Smooth muscle cell (in vitro differentiated cells): Measurements from ENCODE around the gene KLF15. TPM values are rescaled to one million over a fixed set of nuclear protein-coding genes. Genes with fewer than 3 reads are reported as not detected.

Experiments
- DNase-seq: peaks from one replicate; lab custom pipeline; 2025; ENCODE audit not compliant: unreplicated experiment; lab: John Stamatoyannopoulos, UW
- H2AFZ ChIP-seq: fragments of 200-600 bp; sonication (generic); 2 replicates; pipeline ENCODE4 v1.6.0; 2016; ENCODE audit warnings: antibody characterized with exemption, low read depth, mild to moderate bottlenecking
- H3F3A ChIP-seq: fragments of 200-600 bp; sonication (generic); 2 replicates; pipeline ENCODE4 v1.6.0; 2017; ENCODE audit warnings: antibody characterized with exemption, low read depth
- H3K27ac ChIP-seq: fragments of 200-600 bp; sonication (generic); 2 replicates; pipeline ENCODE4 v1.5.1; 2016; ENCODE audit warnings: low read depth, mild to moderate bottlenecking
- H3K27me3 ChIP-seq: fragments of 200-600 bp; sonication (generic); 2 replicates; pipeline ENCODE4 v1.6.1; 2016; ENCODE audit warnings: low read depth, mild to moderate bottlenecking
- H3K36me3 ChIP-seq: fragments of 200-600 bp; sonication (generic); 2 replicates; pipeline ENCODE4 v1.5.1; 2016; ENCODE audit warnings: low read depth
- H3K4me1 ChIP-seq: fragments of 200-600 bp; sonication (generic); 2 replicates; pipeline ENCODE4 v1.5.1; 2016; ENCODE audit warnings: low read depth
- H3K4me2 ChIP-seq: fragments of 200-600 bp; sonication (generic); 2 replicates; pipeline ENCODE4 v1.6.0; 2016; ENCODE audit warnings: mild to moderate bottlenecking
- H3K4me3 ChIP-seq: fragments of 200-600 bp; sonication (generic); 2 replicates; pipeline ENCODE4 v1.5.1; 2016; ENCODE audit warnings: mild to moderate bottlenecking
- H3K79me2 ChIP-seq: fragments of 200-600 bp; sonication (generic); 2 replicates; pipeline ENCODE4 v1.6.0; 2016; ENCODE audit warnings: low read depth, mild to moderate bottlenecking
- H3K9ac ChIP-seq: fragments of 200-600 bp; sonication (generic); 2 replicates; pipeline ENCODE4 v1.6.0; 2016; ENCODE audit warnings: low read depth
- H3K9me3 ChIP-seq: fragments of 200-600 bp; sonication (generic); replicated peaks from 2 replicates; pipeline ENCODE4 v1.5.1; 2016; ENCODE audit warnings: low read depth
- H4K20me1 ChIP-seq: fragments of 200-600 bp; sonication (generic); 2 replicates; pipeline ENCODE4 v1.6.0; 2016; ENCODE audit warnings: low read depth
- WGBS: methylation state at CpG from one replicate; pipeline ENCODE4 v1.1.7; 2016; ENCODE audit warnings: low lambda C conversion rate; 5-methylcytosine and 5-hydroxymethylcytosine counted together
- polyA plus RNA-seq: library from polyadenylated mRNA; unstranded; fragments of >200 nt; fragmentation: Nextera tagmentation; extraction: Ambion mirVana; gene quantifications from 2 replicates; pipeline ENCODE4 v1.2.1, GENCODE V29; 2016
- total RNA-seq: library from RNA; depleted of rRNA; stranded (reverse); fragments of >200 nt; gene quantifications from 2 replicates; pipeline ENCODE4 v1.2.3, GENCODE V29; 2014
- TF ChIP-seq, protein P1 (sequence below): fragments of 200-600 bp; sonication (generic); IDR thresholded peaks from 2 replicates; pipeline ENCODE4 v1.5.1; 2017; ENCODE audit warnings: borderline replicate concordance, mild to moderate bottlenecking, antibody characterized with exemption; ENCODE audit not compliant: insufficient read depth, poor library complexity, severe bottlenecking

The KLF15 gene
- total and polyA plus RNA-seq, 2 experiments from 2014 or later = not detected

DNA sequence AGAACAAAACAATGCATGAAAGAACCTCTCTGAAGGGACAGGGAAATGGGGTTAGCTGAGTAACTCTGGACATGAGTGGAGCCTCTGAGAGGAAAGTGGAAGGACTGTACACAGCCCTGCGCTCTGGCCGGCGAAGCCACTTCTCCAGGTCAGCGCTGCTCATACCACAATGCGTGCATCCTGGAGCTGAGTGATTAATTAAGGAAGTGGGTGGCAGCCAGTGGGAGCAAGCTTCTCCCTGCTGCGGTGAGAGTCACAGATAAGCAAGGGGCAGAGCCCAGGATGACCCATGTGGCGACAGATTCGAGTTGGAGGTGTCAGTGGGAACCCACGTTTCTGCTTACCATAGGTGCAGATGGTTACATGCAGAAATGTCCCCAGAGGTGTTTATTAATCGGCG is 48.0 kb downstream of the KLF15 start:
- Histone ChIP-seq H3K27me3 (no peaks in the 10 kb centered on the region), H3K4me1 (no peaks in the 10 kb centered on the region), H3K9me3 (no peaks in the 10 kb centered on the region), H4K20me1 (no peaks in the 10 kb centered on the region), H3K4me3 (no peak overlapping the region), H3K36me3 (no peaks in the 10 kb centered on the region), H3K9ac (no peak overlapping the region), H3F3A (no peaks in the 10 kb centered on the region), H3K27ac (no peak overlapping the region), H2AFZ (no peak overlapping the region), H3K79me2 (no peaks in the 10 kb centered on the region), H3K4me2 (no peak overlapping the region)
- 93% methylated on average over 11 of the region's 11 CpGs for WGBS
- TF ChIP-seq, protein P1, sequence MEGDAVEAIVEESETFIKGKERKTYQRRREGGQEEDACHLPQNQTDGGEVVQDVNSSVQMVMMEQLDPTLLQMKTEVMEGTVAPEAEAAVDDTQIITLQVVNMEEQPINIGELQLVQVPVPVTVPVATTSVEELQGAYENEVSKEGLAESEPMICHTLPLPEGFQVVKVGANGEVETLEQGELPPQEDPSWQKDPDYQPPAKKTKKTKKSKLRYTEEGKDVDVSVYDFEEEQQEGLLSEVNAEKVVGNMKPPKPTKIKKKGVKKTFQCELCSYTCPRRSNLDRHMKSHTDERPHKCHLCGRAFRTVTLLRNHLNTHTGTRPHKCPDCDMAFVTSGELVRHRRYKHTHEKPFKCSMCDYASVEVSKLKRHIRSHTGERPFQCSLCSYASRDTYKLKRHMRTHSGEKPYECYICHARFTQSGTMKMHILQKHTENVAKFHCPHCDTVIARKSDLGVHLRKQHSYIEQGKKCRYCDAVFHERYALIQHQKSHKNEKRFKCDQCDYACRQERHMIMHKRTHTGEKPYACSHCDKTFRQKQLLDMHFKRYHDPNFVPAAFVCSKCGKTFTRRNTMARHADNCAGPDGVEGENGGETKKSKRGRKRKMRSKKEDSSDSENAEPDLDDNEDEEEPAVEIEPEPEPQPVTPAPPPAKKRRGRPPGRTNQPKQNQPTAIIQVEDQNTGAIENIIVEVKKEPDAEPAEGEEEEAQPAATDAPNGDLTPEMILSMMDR = no peak
- no peak for DNase-seq

DNA sequence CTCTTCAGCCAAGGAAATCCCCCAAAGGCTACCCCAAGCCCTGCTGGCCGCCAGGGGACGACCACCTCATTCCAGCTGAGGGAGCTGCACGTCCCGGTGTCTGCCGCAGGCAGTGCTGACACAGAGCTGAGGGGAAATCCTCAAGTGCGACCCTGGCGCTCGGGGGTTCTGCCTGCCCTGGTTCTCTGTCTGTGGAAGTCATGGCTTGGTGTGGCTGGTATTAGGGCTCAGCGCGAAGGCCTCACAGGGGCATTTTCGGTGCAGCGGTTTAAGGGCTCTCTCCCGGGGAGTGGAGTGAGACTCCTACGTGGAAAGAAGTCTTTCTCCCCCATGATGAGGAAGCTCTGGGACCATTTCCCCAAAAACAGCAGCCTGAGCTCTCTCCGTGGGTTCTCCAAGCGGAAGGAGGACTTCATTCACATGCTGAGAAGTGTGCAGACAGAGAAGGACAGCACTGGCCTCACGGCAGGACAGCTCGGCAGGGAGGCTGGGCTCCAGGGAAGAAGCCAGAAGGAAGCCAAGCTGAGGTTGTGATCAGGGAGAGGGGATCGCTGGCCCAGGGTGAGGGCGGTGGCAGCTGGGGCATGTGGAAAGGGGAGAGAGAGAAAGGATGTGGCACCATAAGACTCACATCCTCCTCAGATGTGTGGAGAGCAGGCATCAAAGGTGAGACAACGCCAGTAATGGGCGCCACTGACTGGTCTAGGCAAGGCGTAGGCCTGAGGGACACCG is 48.6 kb downstream of the KLF15 start:
- Histone ChIP-seq H3K9ac (no peak overlapping the region), H3K27me3 (no peaks in the 10 kb centered on the region), H3K36me3 (no peaks in the 10 kb centered on the region), H3K79me2 (no peaks in the 10 kb centered on the region), H3K4me2 (no peak overlapping the region), H3K4me3 (no peak overlapping the region), H4K20me1 (no peaks in the 10 kb centered on the region), H3K27ac (no peak overlapping the region), H3K9me3 (no peaks in the 10 kb centered on the region), H3K4me1 (no peaks in the 10 kb centered on the region), H2AFZ (no peak overlapping the region), H3F3A (no peaks in the 10 kb centered on the region)
- TF ChIP-seq, protein P1 = no peak
- no peak for DNase-seq
- 94% methylated on average over 24 of the region's 24 CpGs for WGBS

DNA sequence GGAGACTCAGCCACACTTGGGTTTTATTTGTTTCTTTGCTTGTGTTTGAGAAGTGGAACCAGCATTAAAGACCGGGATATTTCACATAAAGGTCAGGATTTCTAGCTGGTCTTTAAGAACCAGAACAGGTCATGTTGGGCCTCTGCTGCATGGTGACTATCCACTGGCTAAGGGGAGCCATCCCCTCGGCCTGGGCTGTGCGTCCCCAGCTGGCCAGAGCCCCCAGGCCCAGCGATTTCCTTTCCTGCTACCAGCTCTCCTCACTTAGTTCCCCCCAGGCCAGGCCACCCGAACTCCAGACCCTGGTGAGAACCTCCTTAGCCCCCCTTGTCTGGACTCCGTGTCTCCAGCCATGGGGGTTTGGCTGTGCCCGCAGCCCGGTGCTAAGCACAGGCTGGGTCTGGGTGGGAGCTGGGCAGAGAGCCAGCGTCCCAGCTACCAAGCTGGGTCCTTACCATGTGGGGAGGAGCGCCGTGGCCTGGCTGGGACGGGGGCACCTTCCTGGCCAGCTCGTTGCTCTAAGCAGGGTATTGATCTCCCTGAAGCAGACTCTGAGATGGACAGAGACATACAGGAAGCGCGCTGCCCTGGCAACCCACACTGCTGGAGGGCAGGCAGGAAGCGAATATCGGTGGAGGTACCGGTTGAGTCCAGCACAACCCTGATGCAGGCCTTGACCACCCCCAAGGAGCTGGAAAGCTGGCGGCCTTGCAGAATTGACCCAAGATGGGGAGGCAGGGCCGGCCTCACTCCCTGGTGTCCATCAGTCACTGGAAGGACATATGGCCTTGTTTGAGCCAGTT is 49.4 kb downstream of the KLF15 start:
- Histone ChIP-seq H3K9me3 (no peaks in the 10 kb centered on the region), H3K4me2 (no peak overlapping the region), H3K27ac (no peak overlapping the region), H3K27me3 (no peaks in the 10 kb centered on the region), H4K20me1 (no peaks in the 10 kb centered on the region), H3K4me3 (no peak overlapping the region), H3K79me2 (no peaks in the 10 kb centered on the region), H3F3A (no peaks in the 10 kb centered on the region), H2AFZ (no peak overlapping the region), H3K9ac (no peak overlapping the region), H3K36me3 (no peaks in the 10 kb centered on the region), H3K4me1 (no peaks in the 10 kb centered on the region)
- 96% methylated on average over 20 of the region's 20 CpGs for WGBS
- DNase-seq = no peak
- TF ChIP-seq, protein P1 = no peak
